B cell (primary cell): ENCODE results near the gene NDC1.

Experiments used
- CTCF ChIP-seq: fragments of 200-600 bp; IDR thresholded peaks from one replicate; pipeline ENCODE4 v1.8.0; 2022; ENCODE audit warnings: antibody characterized with exemption, mild to moderate bottlenecking
- EZH2 ChIP-seq: IDR thresholded peaks from 2 replicates; pipeline ENCODE4 v1.6.1; 2012; ENCODE audit warnings: borderline replicate concordance, low read depth, mild to moderate bottlenecking, moderate library complexity, low read length; ENCODE audit not compliant: insufficient read depth, poor library complexity, severe bottlenecking

DNA sequence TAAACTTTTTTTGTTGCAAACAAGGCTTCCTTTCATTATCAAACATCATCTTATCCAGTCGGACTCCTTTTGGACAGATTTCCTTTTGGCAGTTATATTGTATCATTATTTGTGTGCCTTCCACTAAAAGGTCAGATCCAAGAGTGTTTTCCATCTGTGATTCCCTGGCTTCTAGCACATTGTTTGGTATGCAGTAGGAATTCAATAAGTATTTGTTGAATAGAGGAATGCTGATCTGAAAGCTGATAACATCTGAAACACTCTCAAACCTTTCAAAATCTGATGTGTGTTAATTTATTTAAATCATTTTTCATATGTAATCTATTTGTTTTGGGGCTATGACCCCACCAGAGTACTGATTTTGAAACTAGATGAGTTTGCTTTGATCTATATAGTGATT is 39.0 kb downstream of the NDC1 start:
- no peak for TF ChIP-seq CTCF
- TF ChIP-seq EZH2: no peak
